Measurements from ENCODE around the gene TMEM259.

The TMEM259 gene

DNA sequence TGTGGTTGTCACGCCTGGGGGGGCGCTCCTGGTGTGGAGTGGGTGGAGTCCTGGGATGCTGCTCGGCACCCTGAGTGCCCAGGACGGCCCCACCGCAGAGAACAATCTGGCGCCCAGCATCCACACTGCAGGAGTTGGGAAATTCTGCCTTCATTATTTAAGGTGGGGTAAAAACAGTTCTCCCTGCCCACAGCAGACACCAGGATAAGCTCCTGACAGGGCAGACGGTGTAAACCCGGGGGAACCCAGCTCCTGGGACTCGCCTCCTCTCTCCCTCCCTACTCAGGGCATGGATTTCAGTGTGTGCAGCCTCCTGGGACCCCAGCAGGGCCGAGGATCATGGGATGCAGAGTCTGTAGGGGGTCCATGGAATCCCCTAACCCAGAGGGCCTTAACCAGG, 44.4 kb downstream of the TMEM259 start:
- Histone ChIP-seq H3K9me3 (ENCODE audit: control insufficient read depth in 2 of 2, low read length in 2 of 2) (no peaks in the 10 kb centered on the region), H3K27me3 (ENCODE audit: control insufficient read depth in 1 of 2, insufficient read depth in 2 of 2, low read length in 2 of 2) (no peaks in the 10 kb centered on the region), H3K36me3 (ENCODE audit: control insufficient read depth in 2 of 2, insufficient read depth in 2 of 2, low read length in 2 of 2) (no peaks in the 10 kb centered on the region), H3K4me3 (ENCODE audit: low read length in 2 of 2) (no peak overlapping the region), H3K27ac (ENCODE audit: low read length) (no peak overlapping the region), H3K4me1 (ENCODE audit: control insufficient read depth, insufficient read depth, low read length) (no peaks in the 10 kb centered on the region), H3K9ac (ENCODE audit: low read length in 2 of 2) (no peak overlapping the region)

GRCh38 chr19:974564-975257, 46.2 kb downstream of the TMEM259 start:
- Histone ChIP-seq H3K4me1 (ENCODE audit: control insufficient read depth, insufficient read depth, low read length) (no peaks in the 10 kb centered on the region), H3K9ac (ENCODE audit: low read length in 2 of 2) (no peak overlapping the region), H3K9me3 (ENCODE audit: control insufficient read depth in 2 of 2, low read length in 2 of 2) (peaks cover 0 to 8% of the 10 kb centered on the region in 2 donors), H3K36me3 (ENCODE audit: control insufficient read depth in 2 of 2, insufficient read depth in 2 of 2, low read length in 2 of 2) (peaks cover 4 to 7% of the 10 kb centered on the region in 2 donors), H3K4me3 (ENCODE audit: low read length in 2 of 2) (no peak overlapping the region), H3K27ac (ENCODE audit: low read length) (no peak overlapping the region), H3K27me3 (ENCODE audit: control insufficient read depth in 1 of 2, insufficient read depth in 2 of 2, low read length in 2 of 2) (no peaks in the 10 kb centered on the region)

DNA sequence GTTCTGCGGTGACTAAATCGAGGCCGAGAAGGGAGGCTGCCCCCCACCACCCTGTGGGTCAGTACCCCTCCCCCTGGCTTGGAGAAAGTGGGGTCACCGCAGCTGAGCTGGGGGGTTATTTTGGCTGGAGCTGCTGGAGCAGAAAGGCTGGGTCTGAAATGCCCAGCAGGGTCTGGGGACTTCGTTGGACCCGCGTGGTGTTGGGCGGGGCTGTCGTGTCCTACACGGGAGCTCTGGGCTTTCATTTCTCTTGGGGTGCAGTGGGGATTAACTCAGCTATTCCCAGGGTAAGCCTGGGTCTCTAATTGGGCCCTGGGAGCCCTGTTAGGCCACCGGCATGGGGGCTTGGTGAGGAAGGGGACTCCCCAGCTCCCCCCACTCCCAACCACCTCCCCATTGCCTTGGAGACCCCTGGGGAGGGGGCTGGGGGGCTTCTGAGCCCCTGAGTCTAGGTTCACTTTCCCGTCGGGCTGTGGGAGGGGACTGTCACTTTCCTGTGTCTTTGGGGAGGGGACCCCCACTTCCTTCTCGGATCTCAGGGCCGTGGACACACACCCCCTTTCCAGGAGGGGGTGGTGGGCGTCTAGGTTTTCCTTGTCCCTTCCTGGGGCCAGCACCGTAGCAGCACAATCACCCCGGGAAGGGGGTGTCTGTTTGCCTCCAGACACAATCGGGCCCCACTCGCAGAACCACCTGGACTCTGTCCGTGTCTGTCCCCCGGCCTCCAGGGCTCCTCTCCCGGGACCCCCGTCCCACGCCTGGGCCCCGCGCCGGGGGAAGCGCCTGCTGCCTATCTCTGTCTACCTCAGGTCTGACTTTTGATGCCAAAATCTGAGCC, 47.0 kb downstream of the TMEM259 start:
- Histone ChIP-seq H3K4me3 (ENCODE audit: low read length in 2 of 2) (no peak overlapping the region), H3K27me3 (ENCODE audit: control insufficient read depth in 1 of 2, insufficient read depth in 2 of 2, low read length in 2 of 2) (no peaks in the 10 kb centered on the region), H3K9me3 (ENCODE audit: control insufficient read depth in 2 of 2, low read length in 2 of 2) (peaks cover 0 to 8% of the 10 kb centered on the region in 2 donors), H3K4me1 (ENCODE audit: control insufficient read depth, insufficient read depth, low read length) (no peaks in the 10 kb centered on the region), H3K9ac (ENCODE audit: low read length in 2 of 2) (no peak overlapping the region), H3K27ac (ENCODE audit: low read length) (no peak overlapping the region), H3K36me3 (ENCODE audit: control insufficient read depth in 2 of 2, insufficient read depth in 2 of 2, low read length in 2 of 2) (peaks cover 4 to 7% of the 10 kb centered on the region in 2 donors)

DNA sequence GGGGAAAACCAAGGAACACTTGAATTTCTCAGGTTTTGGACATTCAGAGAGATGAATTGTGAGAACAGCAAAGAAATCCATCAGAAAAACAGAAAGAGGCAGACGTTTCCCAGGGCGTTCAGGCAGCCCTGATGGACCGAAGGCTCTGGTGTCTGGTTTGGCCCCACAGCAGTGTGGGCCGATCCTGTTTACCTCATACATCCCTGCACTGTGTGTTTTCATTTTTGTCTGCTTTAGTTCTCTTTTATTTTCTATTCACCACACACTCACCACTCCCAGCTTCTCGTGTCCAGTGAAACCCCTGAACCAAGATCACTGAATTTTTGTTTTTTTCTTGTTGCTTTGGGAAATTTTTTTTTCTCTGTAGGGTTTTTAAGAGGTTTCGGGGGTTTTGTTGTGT, 48.6 kb downstream of the TMEM259 start:
- Histone ChIP-seq H3K36me3 (ENCODE audit: control insufficient read depth in 2 of 2, insufficient read depth in 2 of 2, low read length in 2 of 2) (peaks cover 4 to 10% of the 10 kb centered on the region in 2 donors), H3K4me3 (ENCODE audit: low read length in 2 of 2) (no peak overlapping the region), H3K27ac (ENCODE audit: low read length) (no peak overlapping the region)

DNA sequence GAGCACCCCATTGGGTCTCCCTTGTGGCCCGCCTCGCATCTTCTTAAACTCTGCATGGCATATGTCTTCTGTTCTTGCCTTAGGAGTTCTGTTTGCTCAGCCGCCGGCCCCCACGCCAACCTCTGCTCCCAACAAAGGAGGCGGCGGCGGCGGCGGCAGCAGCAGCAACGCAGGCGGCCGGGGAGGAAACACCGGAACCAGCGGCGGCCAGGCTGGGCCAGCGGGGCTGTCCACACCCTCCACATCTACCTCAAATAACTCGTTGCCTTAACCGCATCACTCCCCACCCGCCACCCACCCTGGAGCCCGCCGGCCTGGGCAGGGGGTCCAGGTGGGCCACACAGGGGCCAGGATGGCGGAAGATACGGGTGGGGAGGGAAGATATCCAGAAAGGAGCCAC, 49.1 kb downstream of the TMEM259 start:
- Histone ChIP-seq H3K4me3 (ENCODE audit: low read length in 2 of 2) (no peak overlapping the region), H3K36me3 (ENCODE audit: control insufficient read depth in 2 of 2, insufficient read depth in 2 of 2, low read length in 2 of 2) (peaks cover 4 to 10% of the 10 kb centered on the region in 2 donors), H3K4me1 (ENCODE audit: control insufficient read depth, insufficient read depth, low read length) (no peaks in the 10 kb centered on the region), H3K9me3 (ENCODE audit: control insufficient read depth in 2 of 2, low read length in 2 of 2) (peaks cover 0 to 8% of the 10 kb centered on the region in 2 donors), H3K27ac (ENCODE audit: low read length) (no peak overlapping the region), H3K27me3 (ENCODE audit: control insufficient read depth in 1 of 2, insufficient read depth in 2 of 2, low read length in 2 of 2) (no peaks in the 10 kb centered on the region), H3K9ac (ENCODE audit: low read length in 2 of 2) (no peak overlapping the region)

More for the DNA sequence above, 48.6 kb downstream of the TMEM259 start:
- Histone ChIP-seq H3K4me1 (ENCODE audit: control insufficient read depth, insufficient read depth, low read length) (no peaks in the 10 kb centered on the region), H3K27me3 (ENCODE audit: control insufficient read depth in 1 of 2, insufficient read depth in 2 of 2, low read length in 2 of 2) (no peaks in the 10 kb centered on the region), H3K9me3 (ENCODE audit: control insufficient read depth in 2 of 2, low read length in 2 of 2) (peaks cover 0 to 8% of the 10 kb centered on the region in 2 donors), H3K9ac (ENCODE audit: low read length in 2 of 2) (no peak overlapping the region)

DNA sequence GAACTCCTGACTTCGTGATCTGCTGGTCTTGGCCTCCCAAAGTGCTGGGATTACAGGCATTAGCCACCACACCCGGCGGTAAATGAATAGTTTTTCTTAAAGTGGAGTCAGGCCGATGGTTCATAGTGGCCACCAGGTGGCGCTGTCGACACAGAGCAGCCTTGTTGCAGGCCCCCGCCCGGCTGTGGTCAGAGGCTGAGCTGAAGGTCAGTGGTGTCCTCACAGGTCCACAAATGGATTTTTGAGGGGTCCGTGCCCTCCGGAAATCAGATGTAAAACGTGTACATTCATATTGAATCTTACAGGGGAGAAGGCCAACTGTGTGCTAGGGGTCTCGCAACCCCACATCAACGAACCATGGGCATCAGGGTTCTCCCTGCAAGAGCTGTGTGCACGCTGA, 50.2 kb downstream of the TMEM259 start:
- H3K27ac ChIP-seq (ENCODE audit: low read length) = no peak overlapping the region
- H3K4me3 ChIP-seq (ENCODE audit: low read length in 2 of 2) = no peak overlapping the region
- H3K9me3 ChIP-seq (ENCODE audit: control insufficient read depth in 2 of 2, low read length in 2 of 2) = peaks cover 0 to 8% of the 10 kb centered on the region in 2 donors
- peaks cover 7 to 14% of the 10 kb centered on the region in 2 donors for H3K36me3 ChIP-seq (ENCODE audit: control insufficient read depth in 2 of 2, insufficient read depth in 2 of 2, low read length in 2 of 2)
- H3K27me3 ChIP-seq (ENCODE audit: control insufficient read depth in 1 of 2, insufficient read depth in 2 of 2, low read length in 2 of 2) = no peaks in the 10 kb centered on the region
- H3K4me1 ChIP-seq (ENCODE audit: control insufficient read depth, insufficient read depth, low read length) = no peaks in the 10 kb centered on the region
- H3K9ac ChIP-seq (ENCODE audit: low read length in 2 of 2) = no peak overlapping the region

- Histone ChIP-seq H3K27me3 (ENCODE audit: control insufficient read depth in 1 of 2, insufficient read depth in 2 of 2, low read length in 2 of 2) (no peaks in the 10 kb centered on the region), H3K4me1 (ENCODE audit: control insufficient read depth, insufficient read depth, low read length) (no peaks in the 10 kb centered on the region), H3K9me3 (ENCODE audit: control insufficient read depth in 2 of 2, low read length in 2 of 2) (peaks cover 0 to 8% of the 10 kb centered on the region in 2 donors), H3K36me3 (ENCODE audit: control insufficient read depth in 2 of 2, insufficient read depth in 2 of 2, low read length in 2 of 2) (peaks cover 10 to 19% of the 10 kb centered on the region in 2 donors), H3K9ac (ENCODE audit: low read length in 2 of 2) (no peak overlapping the region), H3K4me3 (ENCODE audit: low read length in 2 of 2) (no peak overlapping the region), H3K27ac (ENCODE audit: low read length) (no peak overlapping the region)
Observed at GRCh38 chr19:966485-967088, 54.3 kb downstream of the TMEM259 start.

DNA sequence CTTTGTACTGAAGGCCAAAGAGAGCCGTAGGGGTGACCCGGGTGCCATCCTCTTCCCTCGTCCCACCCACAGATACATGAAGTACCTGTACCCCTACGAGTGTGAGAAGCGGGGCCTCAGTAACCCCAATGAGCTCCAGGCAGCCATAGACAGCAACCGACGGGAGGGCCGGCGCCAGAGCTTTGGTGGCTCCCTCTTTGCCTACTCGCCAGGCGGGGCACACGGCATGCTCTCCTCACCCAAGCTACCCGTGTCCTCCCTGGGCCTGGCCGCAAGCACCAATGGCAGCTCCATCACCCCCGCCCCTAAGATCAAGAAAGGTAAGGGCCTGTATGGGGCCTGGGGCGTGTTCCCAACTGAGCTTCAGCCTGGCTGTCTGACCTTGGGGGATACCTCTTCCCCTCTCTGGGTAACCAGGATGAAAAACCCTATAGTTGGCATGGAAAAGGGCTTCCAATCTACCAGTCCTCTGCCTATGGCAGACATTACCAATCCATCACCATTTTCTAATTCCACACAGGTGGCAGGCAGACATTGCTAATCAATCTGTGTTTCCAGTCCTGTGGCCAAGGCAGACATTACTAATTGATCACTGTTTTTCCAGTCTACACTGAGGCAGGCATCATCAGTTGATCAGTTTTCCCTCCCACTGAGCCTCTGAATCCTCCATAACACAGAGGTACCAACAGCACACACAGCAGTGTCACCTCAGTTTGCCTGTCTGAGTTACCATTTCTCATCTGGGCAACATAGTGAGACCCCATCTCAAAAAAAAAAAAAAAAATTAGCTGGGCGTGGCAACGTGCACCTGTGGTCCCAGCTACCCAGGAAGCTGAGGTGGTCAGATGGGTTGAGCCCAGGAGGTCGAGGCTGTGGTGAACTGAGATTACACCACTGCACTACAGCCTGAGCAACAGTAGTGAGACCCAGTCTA, 55.9 kb downstream of the TMEM259 start:
- no peaks in the 10 kb centered on the region for H3K27me3 ChIP-seq (ENCODE audit: control insufficient read depth in 1 of 2, insufficient read depth in 2 of 2, low read length in 2 of 2)
- no peak overlapping the region for H3K4me3 ChIP-seq (ENCODE audit: low read length in 2 of 2)
- no peak overlapping the region for H3K9ac ChIP-seq (ENCODE audit: low read length in 2 of 2)
- peaks cover 6 to 13% of the 10 kb centered on the region in 2 donors for H3K36me3 ChIP-seq (ENCODE audit: control insufficient read depth in 2 of 2, insufficient read depth in 2 of 2, low read length in 2 of 2)
- H3K4me1 ChIP-seq (ENCODE audit: control insufficient read depth, insufficient read depth, low read length) = no peaks in the 10 kb centered on the region
- H3K9me3 ChIP-seq (ENCODE audit: control insufficient read depth in 2 of 2, low read length in 2 of 2) = no peaks in the 10 kb centered on the region
- H3K27ac ChIP-seq (ENCODE audit: low read length) = no peak overlapping the region

- Histone ChIP-seq H3K36me3 (ENCODE audit: control insufficient read depth in 2 of 2, insufficient read depth in 2 of 2, low read length in 2 of 2) (peaks cover 6 to 14% of the 10 kb centered on the region in 2 donors), H3K4me1 (ENCODE audit: control insufficient read depth, insufficient read depth, low read length) (no peaks in the 10 kb centered on the region), H3K27ac (ENCODE audit: low read length) (no peak overlapping the region), H3K9ac (ENCODE audit: low read length in 2 of 2) (no peak overlapping the region), H3K4me3 (ENCODE audit: low read length in 2 of 2) (no peak overlapping the region), H3K27me3 (ENCODE audit: control insufficient read depth in 1 of 2, insufficient read depth in 2 of 2, low read length in 2 of 2) (no peaks in the 10 kb centered on the region), H3K9me3 (ENCODE audit: control insufficient read depth in 2 of 2, low read length in 2 of 2) (no peaks in the 10 kb centered on the region)
Observed at GRCh38 chr19:964116-964520, 56.8 kb downstream of the TMEM259 start.

DNA sequence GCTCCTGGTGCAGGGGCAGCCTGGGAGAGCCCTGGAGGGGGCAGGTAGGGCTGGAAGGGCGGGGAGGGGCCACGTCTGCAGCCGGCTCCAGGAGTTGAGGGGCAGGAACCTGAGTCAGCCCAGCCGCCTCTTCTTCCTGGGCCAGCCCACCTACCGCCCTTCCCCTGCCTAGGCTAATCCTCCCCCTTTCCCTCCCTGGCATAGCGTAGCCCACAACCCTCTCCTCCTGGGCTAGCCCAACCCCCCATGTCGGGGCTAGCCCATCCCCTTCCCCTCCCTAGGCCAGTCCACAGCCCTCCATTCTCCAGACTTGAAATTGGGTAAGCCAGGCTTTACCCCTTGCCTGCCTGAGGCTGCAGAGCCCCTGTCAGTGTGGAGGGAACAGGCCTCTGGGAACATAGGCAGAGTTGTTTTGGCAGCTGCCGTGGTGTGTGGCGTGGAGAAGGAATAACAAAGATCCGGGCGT, 57.4 kb downstream of the TMEM259 start:
- Histone ChIP-seq H3K36me3 (ENCODE audit: control insufficient read depth in 2 of 2, insufficient read depth in 2 of 2, low read length in 2 of 2) (peaks cover 6 to 13% of the 10 kb centered on the region in 2 donors), H3K4me1 (ENCODE audit: control insufficient read depth, insufficient read depth, low read length) (no peaks in the 10 kb centered on the region), H3K27ac (ENCODE audit: low read length) (no peak overlapping the region), H3K27me3 (ENCODE audit: control insufficient read depth in 1 of 2, insufficient read depth in 2 of 2, low read length in 2 of 2) (no peaks in the 10 kb centered on the region), H3K9ac (ENCODE audit: low read length in 2 of 2) (no peak overlapping the region), H3K4me3 (ENCODE audit: low read length in 2 of 2) (no peak overlapping the region), H3K9me3 (ENCODE audit: control insufficient read depth in 2 of 2, low read length in 2 of 2) (no peaks in the 10 kb centered on the region)
